OCI-LY1 (cell line): ENCODE measurements around the gene TAF6.

Experiments
- EZH2 ChIP-seq: fragments of 200-600 bp; sonication (generic), shearing (Covaris generic); IDR thresholded peaks from 2 replicates; pipeline ENCODE4 v1.8.0; 2017; ENCODE audit warnings: borderline replicate concordance, mixed run types, mild to moderate bottlenecking, antibody characterized with exemption, low read length, moderate library complexity, mixed read lengths
- TF ChIP-seq, protein P1 (sequence below): fragments of 200-600 bp; sonication (generic), shearing (Covaris generic); IDR thresholded peaks from 2 replicates; pipeline ENCODE4 v1.5.1; 2017; ENCODE audit warnings: mild to moderate bottlenecking, antibody characterized with exemption, low read length, moderate library complexity, mixed read lengths

DNA sequence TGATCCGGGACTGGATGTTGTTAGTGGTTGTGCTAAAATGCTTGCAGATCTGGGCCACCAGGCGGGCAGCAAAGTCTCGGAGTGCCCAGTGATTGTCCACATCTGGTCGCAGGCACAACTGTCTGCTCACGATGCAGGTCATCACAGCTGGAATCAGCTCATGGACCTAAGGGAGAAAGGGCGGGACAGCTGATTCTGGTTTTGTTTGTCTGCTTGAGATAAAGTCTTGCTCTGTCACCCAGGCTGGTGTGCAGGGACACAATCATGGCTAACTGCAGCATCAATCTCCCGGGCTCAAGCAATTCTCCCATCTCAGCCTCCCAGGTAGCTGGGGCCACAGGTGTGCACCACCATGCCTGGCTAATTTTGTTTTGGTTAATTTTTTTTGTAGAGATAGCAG is 8.0 kb downstream of the TAF6 start:
- TF ChIP-seq, protein P1, sequence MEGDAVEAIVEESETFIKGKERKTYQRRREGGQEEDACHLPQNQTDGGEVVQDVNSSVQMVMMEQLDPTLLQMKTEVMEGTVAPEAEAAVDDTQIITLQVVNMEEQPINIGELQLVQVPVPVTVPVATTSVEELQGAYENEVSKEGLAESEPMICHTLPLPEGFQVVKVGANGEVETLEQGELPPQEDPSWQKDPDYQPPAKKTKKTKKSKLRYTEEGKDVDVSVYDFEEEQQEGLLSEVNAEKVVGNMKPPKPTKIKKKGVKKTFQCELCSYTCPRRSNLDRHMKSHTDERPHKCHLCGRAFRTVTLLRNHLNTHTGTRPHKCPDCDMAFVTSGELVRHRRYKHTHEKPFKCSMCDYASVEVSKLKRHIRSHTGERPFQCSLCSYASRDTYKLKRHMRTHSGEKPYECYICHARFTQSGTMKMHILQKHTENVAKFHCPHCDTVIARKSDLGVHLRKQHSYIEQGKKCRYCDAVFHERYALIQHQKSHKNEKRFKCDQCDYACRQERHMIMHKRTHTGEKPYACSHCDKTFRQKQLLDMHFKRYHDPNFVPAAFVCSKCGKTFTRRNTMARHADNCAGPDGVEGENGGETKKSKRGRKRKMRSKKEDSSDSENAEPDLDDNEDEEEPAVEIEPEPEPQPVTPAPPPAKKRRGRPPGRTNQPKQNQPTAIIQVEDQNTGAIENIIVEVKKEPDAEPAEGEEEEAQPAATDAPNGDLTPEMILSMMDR, result no peak
- TF ChIP-seq EZH2, result no peak
